OCI-LY3 (cell line): Measurements from ENCODE around the gene PHB1.

Experiments
- CTCF ChIP-seq: fragments of 200-600, 300-600 bp; sonication (generic); IDR thresholded peaks from 2 replicates; pipeline ENCODE4 v1.5.1; 2014; ENCODE audit warnings: antibody characterized with exemption, low read length, low read depth
- EZH2phosphoT487 ChIP-seq: fragments of 200-600 bp; shearing (Covaris generic); IDR thresholded peaks from 2 replicates; pipeline ENCODE4 v1.6.1; 2018; ENCODE audit warnings: antibody characterized with exemption, mixed run types, low read depth

GRCh38 chr17:49403514-49404289 is 11.0 kb downstream of the PHB1 start:
- no peak for TF ChIP-seq CTCF
- no peak for TF ChIP-seq EZH2phosphoT487
